ENCODE data around the gene TSPAN14. TPM values are rescaled to one million over a fixed set of nuclear protein-coding genes. Genes with fewer than 3 reads are reported as not detected.

TSPAN14 gene
- total and polyA plus RNA-seq, 2 experiments from 2014 or later = 65.9 to 104 TPM

- 69% methylated on average over 8 of the region's 8 CpGs for WGBS (ENCODE audit: low lambda C conversion rate, missing lambda C conversion rate)
- no peaks in the 10 kb centered on the region for H3K9me3 ChIP-seq (ENCODE audit: low read depth)
- H3K27me3 ChIP-seq = no peaks in the 10 kb centered on the region
- no peaks in the 10 kb centered on the region for H3K79me2 ChIP-seq
- H3K27ac ChIP-seq = no peak overlapping the region
- H3K4me1 ChIP-seq (ENCODE audit: insufficient read depth) = no peaks in the 10 kb centered on the region
- no peaks in the 10 kb centered on the region for H3K9me2 ChIP-seq (replicated peaks; ENCODE audit: insufficient read depth)
- H3K4me3 ChIP-seq = no peak overlapping the region
- no peak for DNase-seq (ENCODE audit: low spot score)
- H2AFZ ChIP-seq = no peak overlapping the region
- no peaks in the 10 kb centered on the region for H4K20me1 ChIP-seq (ENCODE audit: insufficient read depth, poor library complexity, severe bottlenecking)
- no peaks in the 10 kb centered on the region for H3K36me3 ChIP-seq (replicated peaks; ENCODE audit: insufficient read depth, low read depth)
- TF ChIP-seq EZH2phosphoT487 (IDR thresholded peaks at IDR 0.05; ENCODE audit: low read depth, severe bottlenecking, unreplicated experiment) (no peak), CTCF (IDR thresholded peaks at IDR 0.05; ENCODE audit: poor library complexity) (no peak), EZH2 (IDR thresholded peaks at IDR 0.05; ENCODE audit: borderline replicate concordance) (no peak)
- H3K4me2 ChIP-seq = no peak overlapping the region
Measured at GRCh38 chr10:80522756-80523363, 68.8 kb downstream of the TSPAN14 start.

GRCh38 chr10:80523773-80524172, 69.7 kb downstream of the TSPAN14 start:
- Histone ChIP-seq H3K9me2 (replicated peaks; ENCODE audit: insufficient read depth) (no peaks in the 10 kb centered on the region), H3K9me3 (ENCODE audit: low read depth) (no peaks in the 10 kb centered on the region), H3K79me2 (no peaks in the 10 kb centered on the region), H3K4me1 (ENCODE audit: insufficient read depth) (no peaks in the 10 kb centered on the region), H3K36me3 (replicated peaks; ENCODE audit: insufficient read depth, low read depth) (no peaks in the 10 kb centered on the region), H3K4me3 (no peak overlapping the region), H2AFZ (no peak overlapping the region), H3K27me3 (no peaks in the 10 kb centered on the region), H3K4me2 (no peak overlapping the region), H3K27ac (no peak overlapping the region), H4K20me1 (ENCODE audit: insufficient read depth, poor library complexity, severe bottlenecking) (no peaks in the 10 kb centered on the region)
- WGBS (ENCODE audit: low lambda C conversion rate, missing lambda C conversion rate) = 85% methylated on average over 6 of the region's 6 CpGs
- no peak for DNase-seq (ENCODE audit: low spot score)
- TF ChIP-seq EZH2 (IDR thresholded peaks at IDR 0.05; ENCODE audit: borderline replicate concordance) (no peak), EZH2phosphoT487 (IDR thresholded peaks at IDR 0.05; ENCODE audit: low read depth, severe bottlenecking, unreplicated experiment) (no peak), CTCF (IDR thresholded peaks at IDR 0.05; ENCODE audit: poor library complexity) (no peak)

GRCh38 chr10:80524190-80524909, 70.2 kb downstream of the TSPAN14 start:
- H2AFZ ChIP-seq = no peak overlapping the region
- no peaks in the 10 kb centered on the region for H3K36me3 ChIP-seq (replicated peaks; ENCODE audit: insufficient read depth, low read depth)
- TF ChIP-seq EZH2 (IDR thresholded peaks at IDR 0.05; ENCODE audit: borderline replicate concordance) (no peak), CTCF (IDR thresholded peaks at IDR 0.05; ENCODE audit: poor library complexity) (no peak), EZH2phosphoT487 (IDR thresholded peaks at IDR 0.05; ENCODE audit: low read depth, severe bottlenecking, unreplicated experiment) (no peak)
- H4K20me1 ChIP-seq (ENCODE audit: insufficient read depth, poor library complexity, severe bottlenecking) = no peaks in the 10 kb centered on the region
- H3K4me1 ChIP-seq (ENCODE audit: insufficient read depth) = no peaks in the 10 kb centered on the region
- 85% methylated on average over 12 of the region's 12 CpGs for WGBS (ENCODE audit: low lambda C conversion rate, missing lambda C conversion rate)
- no peak overlapping the region for H3K27ac ChIP-seq
- H3K4me3 ChIP-seq = no peak overlapping the region
- no peaks in the 10 kb centered on the region for H3K9me2 ChIP-seq (replicated peaks; ENCODE audit: insufficient read depth)
- H3K4me2 ChIP-seq = no peak overlapping the region
- no peaks in the 10 kb centered on the region for H3K9me3 ChIP-seq (ENCODE audit: low read depth)
- DNase-seq (ENCODE audit: low spot score) = no peak
- H3K79me2 ChIP-seq = no peaks in the 10 kb centered on the region
- no peaks in the 10 kb centered on the region for H3K27me3 ChIP-seq

All from hepatocyte (in vitro differentiated cells).